ENCODE data around the gene ABCG1.

The ABCG1 gene

DNA sequence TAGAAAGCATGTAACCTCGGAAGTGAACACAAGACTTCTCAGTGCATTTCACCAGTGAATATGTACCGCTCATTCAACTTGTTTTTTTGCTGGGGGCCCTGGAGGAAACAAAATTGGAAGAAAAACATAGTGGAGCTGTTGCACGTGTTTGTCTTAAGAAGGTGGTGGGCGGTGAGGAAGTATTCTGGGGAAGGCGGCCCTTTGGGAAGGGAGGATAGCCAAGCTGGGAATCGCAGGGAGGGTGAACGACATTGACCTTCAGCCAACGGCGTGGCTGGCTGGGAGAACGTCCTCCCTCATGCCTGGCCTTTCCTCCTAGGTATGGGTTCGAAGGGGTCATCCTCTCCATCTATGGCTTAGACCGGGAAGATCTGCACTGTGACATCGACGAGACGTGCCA, 76.9 kb downstream of the ABCG1 start:
- DNase-seq (ENCODE audit: low spot score): no peak

GRCh38 chr21:42296501-42296900, 77.6 kb downstream of the ABCG1 start:
- TF ChIP-seq, protein P1, sequence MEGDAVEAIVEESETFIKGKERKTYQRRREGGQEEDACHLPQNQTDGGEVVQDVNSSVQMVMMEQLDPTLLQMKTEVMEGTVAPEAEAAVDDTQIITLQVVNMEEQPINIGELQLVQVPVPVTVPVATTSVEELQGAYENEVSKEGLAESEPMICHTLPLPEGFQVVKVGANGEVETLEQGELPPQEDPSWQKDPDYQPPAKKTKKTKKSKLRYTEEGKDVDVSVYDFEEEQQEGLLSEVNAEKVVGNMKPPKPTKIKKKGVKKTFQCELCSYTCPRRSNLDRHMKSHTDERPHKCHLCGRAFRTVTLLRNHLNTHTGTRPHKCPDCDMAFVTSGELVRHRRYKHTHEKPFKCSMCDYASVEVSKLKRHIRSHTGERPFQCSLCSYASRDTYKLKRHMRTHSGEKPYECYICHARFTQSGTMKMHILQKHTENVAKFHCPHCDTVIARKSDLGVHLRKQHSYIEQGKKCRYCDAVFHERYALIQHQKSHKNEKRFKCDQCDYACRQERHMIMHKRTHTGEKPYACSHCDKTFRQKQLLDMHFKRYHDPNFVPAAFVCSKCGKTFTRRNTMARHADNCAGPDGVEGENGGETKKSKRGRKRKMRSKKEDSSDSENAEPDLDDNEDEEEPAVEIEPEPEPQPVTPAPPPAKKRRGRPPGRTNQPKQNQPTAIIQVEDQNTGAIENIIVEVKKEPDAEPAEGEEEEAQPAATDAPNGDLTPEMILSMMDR (IDR thresholded peaks at IDR 0.05; ENCODE audit: extremely low read depth, missing control alignments): no peak
- DNase-seq (ENCODE audit: low spot score): no peak

More for the DNA sequence above, 76.9 kb downstream of the ABCG1 start:
- TF ChIP-seq, protein P1 (IDR thresholded peaks at IDR 0.05; ENCODE audit: extremely low read depth, missing control alignments): no peak

GRCh38 chr21:42297377-42297776, 78.4 kb downstream of the ABCG1 start:
- no peak for DNase-seq (ENCODE audit: low spot score)
- TF ChIP-seq, protein P1 (IDR thresholded peaks at IDR 0.05; ENCODE audit: extremely low read depth, missing control alignments): no peak

- DNase-seq (ENCODE audit: low spot score): no peak
- TF ChIP-seq, protein P1 (IDR thresholded peaks at IDR 0.05; ENCODE audit: extremely low read depth, missing control alignments): no peak
These were observed 79.3 kb downstream of the ABCG1 start for GRCh38 chr21:42298237-42298636.

GRCh38 chr21:42298657-42299056, 79.7 kb downstream of the ABCG1 start:
- TF ChIP-seq, protein P1 (IDR thresholded peaks at IDR 0.05; ENCODE audit: extremely low read depth, missing control alignments): no peak
- no peak for DNase-seq (ENCODE audit: low spot score)

- TF ChIP-seq, protein P1 (IDR thresholded peaks at IDR 0.05; ENCODE audit: extremely low read depth, missing control alignments): no peak
These were observed 80.5 kb downstream of the ABCG1 start for GRCh38 chr21:42299324-42300044.

DNA sequence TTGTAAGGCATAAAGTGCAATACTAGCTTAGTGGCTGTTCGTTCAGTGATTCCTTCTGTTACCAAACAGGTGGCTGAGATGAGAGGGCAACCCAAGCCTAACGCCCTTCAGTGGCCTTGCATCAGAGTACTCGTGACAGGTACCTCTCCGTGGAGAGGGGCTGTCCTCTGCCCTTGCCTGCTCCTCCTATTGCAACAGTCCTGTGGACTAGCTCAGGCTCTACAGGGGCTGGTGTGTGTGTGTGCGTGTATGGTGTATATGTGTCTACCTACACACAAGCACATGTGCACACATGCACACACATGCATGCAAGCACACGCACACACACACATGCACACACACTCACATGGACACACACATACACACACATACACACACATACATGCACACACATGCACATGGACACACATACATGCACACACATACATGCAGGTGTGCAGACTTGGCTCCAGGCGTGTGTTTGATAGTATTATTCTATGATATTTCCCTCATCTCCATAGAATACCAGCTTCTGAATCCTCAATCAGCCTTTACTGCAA, 81.2 kb downstream of the ABCG1 start:
- DNase-seq (ENCODE audit: low spot score): no peak
- TF ChIP-seq, protein P1 (IDR thresholded peaks at IDR 0.05; ENCODE audit: extremely low read depth, missing control alignments): no peak

More at GRCh38 chr21:42299324-42300044, 80.5 kb downstream of the ABCG1 start:
- no peak for DNase-seq (ENCODE audit: low spot score)
